ENCODE measurements around the gene SLC25A21. TPM values are rescaled to one million over a fixed set of nuclear protein-coding genes. Genes with fewer than 3 reads are reported as not detected.

SLC25A21 gene
- total RNA-seq, 1 donor from 2014 or later = 2.3 TPM

DNA sequence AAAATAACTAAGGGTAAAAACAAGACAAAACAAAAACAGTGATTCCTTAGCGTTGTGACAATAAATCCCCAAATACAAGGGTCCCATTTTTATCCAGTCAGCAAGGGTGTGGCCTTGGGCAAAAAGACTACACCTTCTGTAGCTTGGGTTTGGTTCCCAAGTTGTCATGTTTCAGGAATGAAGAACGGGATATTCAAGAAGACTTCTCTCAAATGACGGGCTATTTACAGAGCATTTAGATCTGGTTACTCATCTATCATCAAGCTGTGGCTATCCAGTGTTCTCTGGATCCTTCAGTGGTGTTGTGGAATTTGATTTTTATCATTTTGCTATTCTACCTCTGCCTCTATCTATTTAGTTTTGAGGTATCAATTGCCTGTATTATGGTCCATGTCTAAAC lies 219.7 kb downstream of the SLC25A21 start:
- H3K27me3 Mint-ChIP-seq (ENCODE audit: low read depth) = peaks cover 21% of the 10 kb centered on the region
- H3K36me3 Mint-ChIP-seq = no peaks in the 10 kb centered on the region
- H3K4me3 Mint-ChIP-seq = no peak overlapping the region
- peaks cover 10% of the 10 kb centered on the region for H3K4me1 Mint-ChIP-seq
- TF ChIP-seq, protein P1, sequence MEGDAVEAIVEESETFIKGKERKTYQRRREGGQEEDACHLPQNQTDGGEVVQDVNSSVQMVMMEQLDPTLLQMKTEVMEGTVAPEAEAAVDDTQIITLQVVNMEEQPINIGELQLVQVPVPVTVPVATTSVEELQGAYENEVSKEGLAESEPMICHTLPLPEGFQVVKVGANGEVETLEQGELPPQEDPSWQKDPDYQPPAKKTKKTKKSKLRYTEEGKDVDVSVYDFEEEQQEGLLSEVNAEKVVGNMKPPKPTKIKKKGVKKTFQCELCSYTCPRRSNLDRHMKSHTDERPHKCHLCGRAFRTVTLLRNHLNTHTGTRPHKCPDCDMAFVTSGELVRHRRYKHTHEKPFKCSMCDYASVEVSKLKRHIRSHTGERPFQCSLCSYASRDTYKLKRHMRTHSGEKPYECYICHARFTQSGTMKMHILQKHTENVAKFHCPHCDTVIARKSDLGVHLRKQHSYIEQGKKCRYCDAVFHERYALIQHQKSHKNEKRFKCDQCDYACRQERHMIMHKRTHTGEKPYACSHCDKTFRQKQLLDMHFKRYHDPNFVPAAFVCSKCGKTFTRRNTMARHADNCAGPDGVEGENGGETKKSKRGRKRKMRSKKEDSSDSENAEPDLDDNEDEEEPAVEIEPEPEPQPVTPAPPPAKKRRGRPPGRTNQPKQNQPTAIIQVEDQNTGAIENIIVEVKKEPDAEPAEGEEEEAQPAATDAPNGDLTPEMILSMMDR (IDR thresholded peaks at IDR 0.05; ENCODE audit: unreplicated experiment) = no peak
- DNase-seq (ENCODE audit: low spot score in 2 of 2, unreplicated experiment in 2 of 2) = no peak
- H3K27ac Mint-ChIP-seq = no peak overlapping the region
- H3K9me3 Mint-ChIP-seq = no peaks in the 10 kb centered on the region

DNA sequence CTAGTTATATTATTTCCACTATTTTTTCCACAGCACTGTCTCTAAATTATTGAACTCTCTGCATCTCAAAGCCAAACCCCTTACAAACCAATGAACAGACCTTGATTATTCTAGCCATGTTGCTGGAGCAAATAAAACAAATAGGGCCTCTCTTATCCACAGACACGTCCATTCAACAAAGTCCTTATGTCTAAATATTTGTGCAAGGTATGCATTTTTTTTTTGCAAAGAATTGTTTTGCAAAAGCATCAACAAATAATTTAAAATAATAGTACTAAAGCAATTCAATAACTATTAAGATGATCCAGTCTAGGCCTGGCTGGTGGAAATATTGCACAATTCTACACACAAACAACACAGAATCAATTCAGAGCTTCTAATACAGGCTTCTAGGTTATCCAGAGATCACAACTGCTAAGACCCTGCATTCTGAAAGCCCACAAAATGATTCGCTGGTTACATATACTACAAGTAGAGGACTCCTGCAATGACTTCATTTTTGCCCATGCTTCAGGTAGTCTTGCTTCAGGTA lies 221.0 kb downstream of the SLC25A21 start:
- no peak for DNase-seq (ENCODE audit: low spot score in 2 of 2, unreplicated experiment in 2 of 2)
- H3K36me3 Mint-ChIP-seq = no peaks in the 10 kb centered on the region

DNA sequence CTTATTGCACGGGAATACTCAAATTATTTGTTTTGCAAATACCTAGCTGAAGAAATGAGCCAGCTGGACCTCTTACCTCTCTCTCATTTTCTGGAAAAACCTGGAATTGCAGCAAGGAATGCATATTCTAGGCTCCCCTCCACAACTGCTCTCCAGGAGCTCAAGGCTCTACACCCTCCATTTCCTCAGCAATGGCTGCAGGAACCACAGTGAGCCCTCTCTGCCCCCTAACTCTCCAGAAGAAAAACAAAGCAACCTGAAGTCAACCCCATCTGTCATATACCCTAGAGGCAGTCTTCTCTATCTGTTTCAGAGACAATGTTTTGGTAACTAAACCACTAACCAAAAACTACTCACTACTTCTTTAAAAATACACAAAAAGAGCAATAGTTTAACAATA lies 221.6 kb downstream of the SLC25A21 start:
- DNase-seq (ENCODE audit: low spot score in 2 of 2, unreplicated experiment in 2 of 2) = no peak
- H3K27me3 Mint-ChIP-seq (ENCODE audit: low read depth) = peaks cover 31% of the 10 kb centered on the region
- H3K4me1 Mint-ChIP-seq = peaks cover 6% of the 10 kb centered on the region
- TF ChIP-seq, protein P1 (IDR thresholded peaks at IDR 0.05; ENCODE audit: unreplicated experiment) = no peak
- no peaks in the 10 kb centered on the region for H3K36me3 Mint-ChIP-seq
- no peak overlapping the region for H3K4me3 Mint-ChIP-seq
- H3K9me3 Mint-ChIP-seq = no peaks in the 10 kb centered on the region
- no peak overlapping the region for H3K27ac Mint-ChIP-seq

More for the DNA sequence above, 221.0 kb downstream of the SLC25A21 start:
- Mint-ChIP-seq H3K9me3 (no peaks in the 10 kb centered on the region), H3K4me3 (no peak overlapping the region), H3K27ac (no peak overlapping the region), H3K4me1 (peaks cover 10% of the 10 kb centered on the region), H3K27me3 (ENCODE audit: low read depth) (peaks cover 30% of the 10 kb centered on the region)
- TF ChIP-seq, protein P1 (IDR thresholded peaks at IDR 0.05; ENCODE audit: unreplicated experiment) = no peak

DNA sequence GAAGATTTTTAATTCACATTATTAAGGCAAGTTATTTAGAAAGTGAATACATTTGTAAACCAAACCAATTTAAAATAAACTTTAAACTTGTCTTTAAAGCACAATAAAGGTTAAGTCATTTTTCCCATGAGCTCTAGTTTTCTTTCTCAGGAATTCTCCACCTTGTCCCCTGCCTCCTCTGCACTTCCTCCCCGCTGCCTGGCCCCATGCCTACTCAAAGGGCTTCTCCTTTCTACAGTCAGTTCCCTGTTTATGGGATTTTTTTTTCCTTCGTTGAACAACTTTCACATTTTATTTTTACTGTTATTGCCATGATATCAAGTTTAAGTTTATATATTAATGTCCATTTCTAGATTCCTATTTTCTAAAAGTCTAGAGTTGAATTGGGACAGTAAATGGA lies 223.0 kb downstream of the SLC25A21 start:
- peaks cover 40% of the 10 kb centered on the region for H3K27me3 Mint-ChIP-seq (ENCODE audit: low read depth)
- no peak overlapping the region for H3K4me3 Mint-ChIP-seq
- H3K36me3 Mint-ChIP-seq = no peaks in the 10 kb centered on the region
- H3K4me1 Mint-ChIP-seq = no peaks in the 10 kb centered on the region
- DNase-seq (ENCODE audit: low spot score in 2 of 2, unreplicated experiment in 2 of 2) = no peak
- TF ChIP-seq, protein P1 (IDR thresholded peaks at IDR 0.05; ENCODE audit: unreplicated experiment) = no peak
- H3K27ac Mint-ChIP-seq = no peak overlapping the region
- no peaks in the 10 kb centered on the region for H3K9me3 Mint-ChIP-seq

DNA sequence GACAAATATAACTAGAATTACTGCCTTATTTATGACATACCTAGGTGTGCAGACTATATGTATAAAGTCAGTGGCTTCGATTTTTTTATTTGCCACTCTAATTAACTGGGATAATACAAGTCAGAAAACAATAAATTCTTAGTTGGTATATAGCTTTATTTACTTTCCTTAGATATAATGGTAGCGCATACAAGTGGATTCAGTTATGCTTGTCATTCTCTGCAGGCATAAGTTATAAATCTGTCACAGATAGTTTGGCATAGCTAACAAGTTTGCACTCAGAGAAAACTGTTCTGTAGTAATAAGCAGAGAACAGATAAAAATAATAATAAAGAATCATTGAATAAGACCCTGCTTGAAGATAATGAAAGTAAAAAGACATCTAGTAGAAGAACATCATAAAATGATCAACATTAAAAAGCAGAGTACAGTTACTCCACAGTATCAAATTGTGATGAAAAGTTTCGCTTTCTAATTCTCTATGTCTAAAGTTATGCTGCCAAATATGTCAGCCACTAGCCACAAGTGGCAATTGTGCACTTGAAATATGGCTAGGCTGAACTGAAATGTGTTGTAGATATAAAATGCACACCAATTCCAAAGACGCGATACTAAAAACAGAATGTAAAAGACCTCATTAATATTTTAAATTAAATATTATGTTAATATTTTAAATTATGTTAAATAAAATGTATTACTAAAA lies 224.1 kb downstream of the SLC25A21 start:
- no peaks in the 10 kb centered on the region for H3K4me1 Mint-ChIP-seq

More for the DNA sequence above, 224.1 kb downstream of the SLC25A21 start:
- TF ChIP-seq, protein P1 (IDR thresholded peaks at IDR 0.05; ENCODE audit: unreplicated experiment) = no peak
- DNase-seq (ENCODE audit: low spot score in 2 of 2, unreplicated experiment in 2 of 2) = no peak
- Mint-ChIP-seq H3K27ac (no peak overlapping the region), H3K9me3 (no peaks in the 10 kb centered on the region), H3K4me3 (no peak overlapping the region), H3K27me3 (ENCODE audit: low read depth) (peaks cover 45% of the 10 kb centered on the region), H3K36me3 (no peaks in the 10 kb centered on the region)
